ENCODE data around the gene DAZL. TPM values are rescaled to one million over a fixed set of nuclear protein-coding genes. Genes with fewer than 3 reads are reported as not detected.
"Not testable (repeated sequence)": the region's sequence is repeated elsewhere in the genome, so short reads cannot be mapped to it uniquely, and the experiment has no call there.

The DAZL gene
- total RNA-seq, 1 donor from 2014 or later = not detected

- no peaks in the 10 kb centered on the region for H3K9me3 Mint-ChIP-seq (ENCODE audit: unreplicated experiment)
- no peak overlapping the region for H3K4me3 Mint-ChIP-seq (ENCODE audit: unreplicated experiment)
- TF ChIP-seq, protein P1, sequence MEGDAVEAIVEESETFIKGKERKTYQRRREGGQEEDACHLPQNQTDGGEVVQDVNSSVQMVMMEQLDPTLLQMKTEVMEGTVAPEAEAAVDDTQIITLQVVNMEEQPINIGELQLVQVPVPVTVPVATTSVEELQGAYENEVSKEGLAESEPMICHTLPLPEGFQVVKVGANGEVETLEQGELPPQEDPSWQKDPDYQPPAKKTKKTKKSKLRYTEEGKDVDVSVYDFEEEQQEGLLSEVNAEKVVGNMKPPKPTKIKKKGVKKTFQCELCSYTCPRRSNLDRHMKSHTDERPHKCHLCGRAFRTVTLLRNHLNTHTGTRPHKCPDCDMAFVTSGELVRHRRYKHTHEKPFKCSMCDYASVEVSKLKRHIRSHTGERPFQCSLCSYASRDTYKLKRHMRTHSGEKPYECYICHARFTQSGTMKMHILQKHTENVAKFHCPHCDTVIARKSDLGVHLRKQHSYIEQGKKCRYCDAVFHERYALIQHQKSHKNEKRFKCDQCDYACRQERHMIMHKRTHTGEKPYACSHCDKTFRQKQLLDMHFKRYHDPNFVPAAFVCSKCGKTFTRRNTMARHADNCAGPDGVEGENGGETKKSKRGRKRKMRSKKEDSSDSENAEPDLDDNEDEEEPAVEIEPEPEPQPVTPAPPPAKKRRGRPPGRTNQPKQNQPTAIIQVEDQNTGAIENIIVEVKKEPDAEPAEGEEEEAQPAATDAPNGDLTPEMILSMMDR (IDR thresholded peaks at IDR 0.05) = no peak
- H3K4me1 Mint-ChIP-seq (ENCODE audit: unreplicated experiment) = no peaks in the 10 kb centered on the region
- peaks cover 37% of the 10 kb centered on the region for H3K27me3 Mint-ChIP-seq (ENCODE audit: unreplicated experiment)
- no peaks in the 10 kb centered on the region for H3K36me3 Mint-ChIP-seq (ENCODE audit: unreplicated experiment)
- no peak for DNase-seq (ENCODE audit: extremely low spot score, unreplicated experiment)
- H3K27ac Mint-ChIP-seq (ENCODE audit: unreplicated experiment) = no peak overlapping the region
These were observed 28.7 kb upstream of the DAZL start for GRCh38 chr3:16633948-16634347.

- Mint-ChIP-seq H3K36me3 (ENCODE audit: unreplicated experiment) (no peaks in the 10 kb centered on the region), H3K27me3 (ENCODE audit: unreplicated experiment) (peaks cover 30% of the 10 kb centered on the region), H3K9me3 (ENCODE audit: unreplicated experiment) (no peaks in the 10 kb centered on the region), H3K27ac (ENCODE audit: unreplicated experiment) (no peak overlapping the region), H3K4me3 (ENCODE audit: unreplicated experiment) (no peak overlapping the region), H3K4me1 (ENCODE audit: unreplicated experiment) (no peaks in the 10 kb centered on the region)
- no peak for DNase-seq (ENCODE audit: extremely low spot score, unreplicated experiment)
- TF ChIP-seq, protein P1 (IDR thresholded peaks at IDR 0.05) = no peak
These were observed 27.2 kb upstream of the DAZL start for GRCh38 chr3:16632395-16632794.

- no peak for DNase-seq (ENCODE audit: extremely low spot score, unreplicated experiment)
- H3K4me3 Mint-ChIP-seq (ENCODE audit: unreplicated experiment) = no peak overlapping the region
- no peaks in the 10 kb centered on the region for H3K4me1 Mint-ChIP-seq (ENCODE audit: unreplicated experiment)
- TF ChIP-seq, protein P1 (IDR thresholded peaks at IDR 0.05) = no peak
- H3K27ac Mint-ChIP-seq (ENCODE audit: unreplicated experiment) = no peak overlapping the region
- H3K9me3 Mint-ChIP-seq (ENCODE audit: unreplicated experiment) = peaks cover 4% of the 10 kb centered on the region
- no peaks in the 10 kb centered on the region for H3K36me3 Mint-ChIP-seq (ENCODE audit: unreplicated experiment)
- H3K27me3 Mint-ChIP-seq (ENCODE audit: unreplicated experiment) = peaks cover 39% of the 10 kb centered on the region
These were observed 13.5 kb upstream of the DAZL start for GRCh38 chr3:16618721-16619120.

- not testable (repeated sequence) for H3K9me3 Mint-ChIP-seq (ENCODE audit: unreplicated experiment); H3K27ac Mint-ChIP-seq (ENCODE audit: unreplicated experiment); H3K4me3 Mint-ChIP-seq (ENCODE audit: unreplicated experiment); H3K4me1 Mint-ChIP-seq (ENCODE audit: unreplicated experiment); DNase-seq (ENCODE audit: extremely low spot score, unreplicated experiment); H3K36me3 Mint-ChIP-seq (ENCODE audit: unreplicated experiment)
- H3K27me3 Mint-ChIP-seq (ENCODE audit: unreplicated experiment) = peaks cover 38% of the 10 kb centered on the region
These were observed 11.9 kb upstream of the DAZL start for GRCh38 chr3:16617155-16617554.

DNA sequence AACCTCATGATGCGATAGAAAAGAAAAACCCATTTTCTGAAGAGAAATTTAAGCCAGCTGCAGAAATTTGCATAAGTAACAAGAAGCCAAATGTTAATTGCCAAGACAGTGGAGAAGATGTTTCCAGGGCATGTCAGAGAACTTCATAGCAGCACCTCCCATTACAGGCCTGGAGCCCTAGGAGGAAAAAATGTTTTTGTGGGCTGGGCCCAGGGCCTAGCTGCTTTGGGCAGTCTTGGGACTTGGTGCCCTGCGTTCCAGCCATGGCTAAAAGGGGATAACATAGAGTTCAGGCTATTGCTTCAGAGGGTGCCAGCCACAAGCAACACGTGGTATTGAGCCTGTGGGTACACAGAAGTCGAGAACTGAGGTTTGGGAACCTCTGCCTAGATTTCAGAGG lies 10.9 kb upstream of the DAZL start:
- no peak overlapping the region for H3K4me3 Mint-ChIP-seq (ENCODE audit: unreplicated experiment)
- peaks cover 40% of the 10 kb centered on the region for H3K27me3 Mint-ChIP-seq (ENCODE audit: unreplicated experiment)
- H3K27ac Mint-ChIP-seq (ENCODE audit: unreplicated experiment) = no peak overlapping the region
- DNase-seq (ENCODE audit: extremely low spot score, unreplicated experiment) = no peak
- no peaks in the 10 kb centered on the region for H3K4me1 Mint-ChIP-seq (ENCODE audit: unreplicated experiment)
- no peaks in the 10 kb centered on the region for H3K36me3 Mint-ChIP-seq (ENCODE audit: unreplicated experiment)
- TF ChIP-seq, protein P1 (IDR thresholded peaks at IDR 0.05) = no peak
- H3K9me3 Mint-ChIP-seq (ENCODE audit: unreplicated experiment) = peaks cover 4% of the 10 kb centered on the region

All from osteocyte (in vitro differentiated cells).